ENCODE measurements around the gene SORCS2.

DNA sequence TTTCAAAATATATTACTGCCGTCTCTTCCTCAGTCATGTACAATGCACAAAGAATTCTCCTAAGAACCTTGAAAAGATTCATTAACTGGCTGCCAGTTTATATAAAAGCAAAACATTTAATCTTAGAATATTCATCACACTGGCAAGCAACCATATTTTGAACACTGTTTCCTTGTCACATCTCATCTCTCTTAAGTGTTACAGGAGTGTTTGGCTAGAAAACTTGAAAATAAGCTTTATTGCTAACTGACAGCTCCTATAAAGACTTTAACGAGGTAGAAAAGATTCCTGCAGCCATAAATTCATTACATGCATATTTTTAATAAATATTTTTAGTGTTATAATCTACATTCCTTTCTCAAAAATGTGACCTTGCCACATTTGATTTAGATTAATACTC, 597.7 kb downstream of the SORCS2 start:
- TF ChIP-seq, protein P1, sequence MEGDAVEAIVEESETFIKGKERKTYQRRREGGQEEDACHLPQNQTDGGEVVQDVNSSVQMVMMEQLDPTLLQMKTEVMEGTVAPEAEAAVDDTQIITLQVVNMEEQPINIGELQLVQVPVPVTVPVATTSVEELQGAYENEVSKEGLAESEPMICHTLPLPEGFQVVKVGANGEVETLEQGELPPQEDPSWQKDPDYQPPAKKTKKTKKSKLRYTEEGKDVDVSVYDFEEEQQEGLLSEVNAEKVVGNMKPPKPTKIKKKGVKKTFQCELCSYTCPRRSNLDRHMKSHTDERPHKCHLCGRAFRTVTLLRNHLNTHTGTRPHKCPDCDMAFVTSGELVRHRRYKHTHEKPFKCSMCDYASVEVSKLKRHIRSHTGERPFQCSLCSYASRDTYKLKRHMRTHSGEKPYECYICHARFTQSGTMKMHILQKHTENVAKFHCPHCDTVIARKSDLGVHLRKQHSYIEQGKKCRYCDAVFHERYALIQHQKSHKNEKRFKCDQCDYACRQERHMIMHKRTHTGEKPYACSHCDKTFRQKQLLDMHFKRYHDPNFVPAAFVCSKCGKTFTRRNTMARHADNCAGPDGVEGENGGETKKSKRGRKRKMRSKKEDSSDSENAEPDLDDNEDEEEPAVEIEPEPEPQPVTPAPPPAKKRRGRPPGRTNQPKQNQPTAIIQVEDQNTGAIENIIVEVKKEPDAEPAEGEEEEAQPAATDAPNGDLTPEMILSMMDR (IDR thresholded peaks at IDR 0.05): no peak
- TF ChIP-seq POLR2A (IDR thresholded peaks at IDR 0.05): no peak

Data from Peyer's patch (tissue), 4 donors.